Right lobe of liver (tissue), 4 donors: ENCODE measurements around the gene C11orf54.

ENCODE experiments used
- CTCF ChIP-seq, 4 donors: fragments of 200-600 bp in 3 of 4; fragments of 450-650 bp in 1 of 4; IDR thresholded peaks; one replicate each; pipeline versions ENCODE4 v1.5.1 to v1.8.0; 2016 to 2022; ENCODE audit warnings: antibody characterized with exemption in 4 of 4, mild to moderate bottlenecking in 2 of 4
- POLR2A ChIP-seq: fragments of 450-650 bp; IDR thresholded peaks from one replicate; pipeline ENCODE4 v1.6.1; 2017; ENCODE audit warnings: antibody characterized with exemption, mild to moderate bottlenecking
- donor health status: DM: no; HTN: no; CAD: no.
- donor health status: DM: no; HTN: no; CAD: no.
- donor health status: DM: no; HTN: yes; CAD: no.

- TF ChIP-seq POLR2A, result no peak
- TF ChIP-seq CTCF (IDR thresholded peaks at IDR 0.05), result no peak
Measured at GRCh38 chr11:93743291-93743690, 1.8 kb downstream of the C11orf54 start.
